Astrocyte (in vitro differentiated cells and primary cell): ENCODE measurements around the gene SQSTM1.

ENCODE experiments used
- EZH2 ChIP-seq: IDR thresholded peaks from 2 replicates; pipeline ENCODE4 v1.6.1; 2012; ENCODE audit warnings: mild to moderate bottlenecking, low read length, inconsistent platforms; ENCODE audit not compliant: insufficient read depth
- TF ChIP-seq, protein P1 (sequence below): IDR thresholded peaks from 2 replicates; pipeline ENCODE4 v1.5.1; 2011; ENCODE audit warnings: low read depth, mild to moderate bottlenecking, inconsistent platforms, low read length, moderate library complexity; ENCODE audit not compliant: insufficient read depth

DNA sequence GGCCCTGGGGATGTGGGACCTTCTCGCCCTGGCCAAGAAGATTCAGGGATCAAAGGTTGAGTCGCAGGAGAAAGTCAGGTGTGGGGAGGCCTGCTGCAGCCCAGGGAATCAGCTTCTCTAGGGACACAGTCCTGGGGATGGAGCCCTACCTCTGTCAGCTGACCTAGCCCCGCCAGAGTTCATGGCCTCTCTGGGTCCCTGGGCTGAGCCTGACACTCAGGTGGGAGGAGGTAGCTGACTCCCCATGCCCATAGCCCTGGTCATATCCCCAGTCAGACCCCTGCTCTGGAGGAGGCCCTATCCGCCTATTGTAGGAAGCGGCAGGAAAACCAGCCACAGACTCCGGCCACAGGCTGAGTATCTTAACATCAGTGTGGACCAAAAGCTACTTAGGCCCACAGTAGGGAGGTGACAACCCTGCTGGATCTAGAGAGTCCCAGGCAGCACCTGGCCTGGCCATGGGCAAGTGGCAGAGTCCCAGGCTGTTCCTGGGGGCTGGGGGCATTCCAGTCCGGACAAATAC, 52.9 kb downstream of the SQSTM1 start:
- TF ChIP-seq, protein P1, sequence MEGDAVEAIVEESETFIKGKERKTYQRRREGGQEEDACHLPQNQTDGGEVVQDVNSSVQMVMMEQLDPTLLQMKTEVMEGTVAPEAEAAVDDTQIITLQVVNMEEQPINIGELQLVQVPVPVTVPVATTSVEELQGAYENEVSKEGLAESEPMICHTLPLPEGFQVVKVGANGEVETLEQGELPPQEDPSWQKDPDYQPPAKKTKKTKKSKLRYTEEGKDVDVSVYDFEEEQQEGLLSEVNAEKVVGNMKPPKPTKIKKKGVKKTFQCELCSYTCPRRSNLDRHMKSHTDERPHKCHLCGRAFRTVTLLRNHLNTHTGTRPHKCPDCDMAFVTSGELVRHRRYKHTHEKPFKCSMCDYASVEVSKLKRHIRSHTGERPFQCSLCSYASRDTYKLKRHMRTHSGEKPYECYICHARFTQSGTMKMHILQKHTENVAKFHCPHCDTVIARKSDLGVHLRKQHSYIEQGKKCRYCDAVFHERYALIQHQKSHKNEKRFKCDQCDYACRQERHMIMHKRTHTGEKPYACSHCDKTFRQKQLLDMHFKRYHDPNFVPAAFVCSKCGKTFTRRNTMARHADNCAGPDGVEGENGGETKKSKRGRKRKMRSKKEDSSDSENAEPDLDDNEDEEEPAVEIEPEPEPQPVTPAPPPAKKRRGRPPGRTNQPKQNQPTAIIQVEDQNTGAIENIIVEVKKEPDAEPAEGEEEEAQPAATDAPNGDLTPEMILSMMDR, result no peak
- no peak for TF ChIP-seq EZH2
